Right cardiac atrium (tissue), 5 donors: ENCODE measurements around the gene IMMT. TPM values are rescaled to one million over a fixed set of nuclear protein-coding genes. Genes with fewer than 3 reads are reported as not detected.
"Not testable (repeated sequence)": the region's sequence is repeated elsewhere in the genome, so short reads cannot be mapped to it uniquely, and the experiment has no call there.

ENCODE experiments used
- ATAC-seq, 2 donors: fragments of 200-7000 bp; cut with Tn5 transposase; one replicate each; pipeline versions ENCODE4 v1.8.0 to v1.9.1; 2020; ENCODE audit warnings: moderate library complexity in 2 of 2, mild to moderate bottlenecking in 1 of 2
- DNase-seq, 3 donors: peaks; one replicate each; pipeline ENCODE4 v3.0.0-alpha.2; 2020
- H3K27ac ChIP-seq: one replicate; pipeline ENCODE4 v1.5.1; 2013; ENCODE audit warnings: mild to moderate bottlenecking, low read length, control low read depth, moderate library complexity
- H3K27me3 ChIP-seq: one replicate; pipeline ENCODE4 v1.6.1; 2013; ENCODE audit not compliant: control insufficient read depth, insufficient read depth
- H3K4me1 ChIP-seq: one replicate; pipeline ENCODE4 v1.6.1; 2013; ENCODE audit warnings: low read length; ENCODE audit not compliant: control insufficient read depth, insufficient read depth
- H3K4me3 ChIP-seq: one replicate; pipeline ENCODE4 v1.5.1; 2013; ENCODE audit warnings: low read length, control low read depth
- H3K9me3 ChIP-seq: one replicate; pipeline ENCODE4 v1.6.1; 2013; ENCODE audit warnings: low read length; ENCODE audit not compliant: control insufficient read depth
- WGBS: extraction: QIAGEN DNeasy Blood & Tissue Kit; methylation state at CpG from one replicate; pipeline ENCODE4 v1.1.7; 2013; 5-methylcytosine and 5-hydroxymethylcytosine counted together
- intact Hi-C, 4 donors: fragments of 100-400 bp; cut with DNase I; formaldehyde crosslinking; loops; one replicate each; pipeline versions ENCODE4 v1.11.0 to v1.14.0; 2022 to 2023
- polyA plus RNA-seq: library from polyadenylated mRNA; stranded (reverse); fragments of 200-250 nt; gene quantifications from one replicate; pipeline ENCODE4 v1.2.3, GENCODE V29; 2013
- total RNA-seq, 4 donors: library from RNA; stranded (reverse); fragmentation: NEBNext Ultra II Directional; extraction: Animal tissue kit (Norgen Biotek cat#: 25700); gene quantifications; one replicate each; pipeline ENCODE4 v1.2.1, GENCODE V29; 2021
- donor health status: healthy with polysubstance abuse.
- donor health status: DM: no; HTN: yes; CAD: no.
- donor health status: DM: no; HTN: no; CAD: no.
- donor health status: DM: no; HTN: yes; CAD: no; lungs with severe emphysema.
- donor health status: DM: yes; HTN: yes; CAD: no.

Gene IMMT
- total and polyA plus RNA-seq, 5 donors = 132 to 204 (median 199) TPM

DNA sequence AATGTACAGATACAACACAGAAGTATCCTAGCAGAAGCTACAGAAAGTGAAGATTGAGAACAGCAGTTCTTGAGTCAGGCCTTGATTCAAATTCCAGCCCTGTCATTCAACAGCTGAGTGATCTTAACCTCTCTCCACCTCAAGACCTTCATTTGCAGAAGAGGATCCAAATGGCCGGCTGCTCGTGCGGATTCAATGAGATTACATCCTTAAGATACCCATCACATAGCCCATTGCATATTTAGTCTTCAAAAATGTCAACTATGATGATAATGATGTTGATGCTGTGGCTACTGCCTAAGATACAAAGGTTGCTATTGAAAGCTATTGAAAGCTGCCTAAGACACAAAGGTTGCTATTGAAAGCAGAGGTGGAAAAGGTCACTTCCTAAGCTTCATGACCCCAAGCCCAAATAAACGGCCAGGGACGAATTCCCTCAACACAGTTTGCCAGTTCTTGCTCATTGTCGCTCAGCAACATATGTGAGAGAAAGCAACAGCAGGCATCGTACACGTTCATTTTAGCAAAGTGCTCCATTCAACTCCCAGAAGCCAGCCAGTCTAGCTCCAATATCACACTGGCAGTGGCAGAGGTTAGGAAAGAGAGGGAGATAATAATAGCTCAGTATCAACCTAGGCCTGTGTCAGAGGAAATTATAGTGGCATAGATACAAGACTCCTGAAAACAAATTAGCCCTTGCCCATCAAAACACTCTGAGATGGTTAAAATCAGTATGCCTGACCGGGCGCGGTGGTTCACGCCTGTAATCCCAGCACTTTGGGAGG lies 40.1 kb upstream of the IMMT start:
- 64% methylated on average over 12 of the region's 12 CpGs for WGBS
- H3K4me1 ChIP-seq = no peaks in the 10 kb centered on the region
- ATAC-seq = peak; percentile 61 to 81
- intact Hi-C loops = no loop called here
- no peaks in the 10 kb centered on the region for H3K27me3 ChIP-seq
- H3K27ac ChIP-seq = peak overlapping the region; percentile 69
- no peak overlapping the region for H3K4me3 ChIP-seq
- H3K9me3 ChIP-seq = no peaks in the 10 kb centered on the region
- no peak for DNase-seq

DNA sequence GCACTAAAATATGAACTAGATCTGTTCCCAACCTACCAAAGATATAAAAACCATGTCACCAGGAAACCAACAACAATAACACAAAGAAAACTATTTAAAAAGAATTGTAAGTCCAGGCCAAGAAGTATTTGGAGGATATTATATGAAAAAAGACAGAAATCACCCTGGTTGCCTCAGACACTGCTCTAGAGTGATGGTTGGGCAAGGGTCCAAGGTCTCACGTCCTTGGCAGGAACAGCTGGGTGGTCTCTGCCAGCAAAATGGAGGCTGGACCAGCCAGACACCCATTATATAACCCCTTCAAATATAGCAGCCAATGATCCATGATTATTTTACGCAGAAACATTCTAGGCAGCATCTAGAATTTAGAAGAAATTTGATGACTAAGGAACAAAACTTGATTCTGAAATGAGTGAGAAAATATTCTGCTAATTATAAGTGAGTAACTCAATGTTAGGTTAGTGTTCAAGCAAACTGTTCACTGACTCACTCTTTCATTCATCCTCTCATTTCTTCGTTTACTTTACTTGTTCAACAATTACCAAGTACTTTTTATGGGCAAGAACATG lies 39.4 kb upstream of the IMMT start:
- ATAC-seq (peak in 1 of 2 donors; percentile 18), DNase-seq (peak in 1 of 3 donors; percentile 62)
- intact Hi-C loops = no loop called here
- 39% methylated on average over 3 of the region's 3 CpGs for WGBS
- Histone ChIP-seq H3K9me3 (no peaks in the 10 kb centered on the region), H3K4me3 (no peak overlapping the region), H3K27me3 (no peaks in the 10 kb centered on the region), H3K27ac (no peak overlapping the region), H3K4me1 (no peaks in the 10 kb centered on the region)

DNA sequence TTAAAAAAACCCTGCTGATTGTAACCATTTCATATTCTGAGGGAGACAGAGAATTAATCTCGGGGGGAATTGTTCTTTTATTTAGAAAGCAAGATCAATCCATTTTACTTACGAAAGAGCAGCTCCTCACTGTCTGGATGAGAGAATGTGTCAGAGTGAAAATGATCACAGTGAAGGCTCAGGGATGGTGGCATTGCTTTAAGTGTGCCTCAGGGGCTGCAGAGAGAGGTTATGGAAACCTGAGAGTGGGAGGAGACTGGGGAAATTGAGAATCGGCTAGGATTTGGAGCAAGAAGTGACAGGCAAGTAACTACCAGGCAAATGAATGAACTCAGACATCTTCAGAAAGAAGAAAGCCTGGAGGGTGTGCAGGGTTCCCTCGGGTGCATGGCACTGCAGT lies 38.2 kb upstream of the IMMT start:
- ATAC-seq (no peak), DNase-seq (no peak)
- no peak overlapping the region for H3K4me3 ChIP-seq
- H3K27ac ChIP-seq = no peak overlapping the region
- intact Hi-C loops = no loop called here
- 70% methylated on average over 4 of the region's 4 CpGs for WGBS
- no peaks in the 10 kb centered on the region for H3K27me3 ChIP-seq
- no peaks in the 10 kb centered on the region for H3K4me1 ChIP-seq
- no peaks in the 10 kb centered on the region for H3K9me3 ChIP-seq

DNA sequence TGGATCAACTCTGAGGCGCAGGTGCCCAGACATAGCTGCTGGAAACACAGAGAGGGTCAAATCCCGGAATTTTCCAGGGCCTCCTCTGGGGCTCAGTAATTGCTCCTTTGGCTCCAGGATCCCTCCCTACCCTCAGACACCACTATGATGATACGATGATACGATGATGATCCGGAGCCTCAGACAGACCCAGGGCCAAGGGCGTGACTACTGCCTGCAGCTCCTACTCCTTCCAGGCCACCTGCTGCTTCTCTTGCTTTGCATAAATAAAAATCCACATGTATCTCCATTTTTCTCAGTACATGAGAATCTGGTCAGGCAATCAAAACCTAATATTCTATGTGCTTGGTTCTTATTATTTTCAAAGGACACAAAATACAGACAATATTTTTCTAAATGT lies 37.6 kb upstream of the IMMT start:
- H3K4me3 ChIP-seq = no peak overlapping the region
- WGBS = 92% methylated on average over 6 of the region's 6 CpGs
- no peaks in the 10 kb centered on the region for H3K9me3 ChIP-seq
- H3K27me3 ChIP-seq = no peaks in the 10 kb centered on the region
- H3K27ac ChIP-seq = no peak overlapping the region
- DNase-seq (no peak), ATAC-seq (no peak)
- H3K4me1 ChIP-seq = no peaks in the 10 kb centered on the region
- intact Hi-C loops = no loop called here

DNA sequence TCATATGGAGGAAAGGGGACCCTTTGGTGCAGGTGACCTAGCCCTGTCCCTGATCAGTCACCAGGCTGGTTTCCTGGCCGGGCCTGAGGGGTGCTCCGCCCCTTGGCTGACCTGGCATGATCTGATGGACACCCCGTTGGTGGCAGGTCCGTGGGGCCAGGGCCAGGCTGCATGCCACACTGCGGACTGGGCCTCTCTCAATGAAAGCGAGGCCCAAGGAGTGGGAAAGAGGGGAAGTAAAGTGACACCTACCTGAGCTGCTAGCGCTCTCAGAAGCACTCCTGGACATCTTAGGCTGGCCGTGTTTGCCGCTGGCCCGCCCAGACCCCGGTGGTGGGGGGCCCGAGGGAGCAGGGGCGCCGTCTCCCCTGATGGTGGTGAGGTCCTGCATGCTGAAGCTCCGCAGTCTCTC lies 37.1 kb upstream of the IMMT start:
- ATAC-seq = peak in 1 of 2 donors; percentile 8
- Histone ChIP-seq H3K27me3 (no peaks in the 10 kb centered on the region), H3K4me1 (no peaks in the 10 kb centered on the region), H3K9me3 (no peaks in the 10 kb centered on the region), H3K4me3 (no peak overlapping the region), H3K27ac (no peak overlapping the region)
- WGBS = 89% methylated on average over 15 of the region's 15 CpGs
- intact Hi-C loops = no loop called here
- no peak for DNase-seq

DNA sequence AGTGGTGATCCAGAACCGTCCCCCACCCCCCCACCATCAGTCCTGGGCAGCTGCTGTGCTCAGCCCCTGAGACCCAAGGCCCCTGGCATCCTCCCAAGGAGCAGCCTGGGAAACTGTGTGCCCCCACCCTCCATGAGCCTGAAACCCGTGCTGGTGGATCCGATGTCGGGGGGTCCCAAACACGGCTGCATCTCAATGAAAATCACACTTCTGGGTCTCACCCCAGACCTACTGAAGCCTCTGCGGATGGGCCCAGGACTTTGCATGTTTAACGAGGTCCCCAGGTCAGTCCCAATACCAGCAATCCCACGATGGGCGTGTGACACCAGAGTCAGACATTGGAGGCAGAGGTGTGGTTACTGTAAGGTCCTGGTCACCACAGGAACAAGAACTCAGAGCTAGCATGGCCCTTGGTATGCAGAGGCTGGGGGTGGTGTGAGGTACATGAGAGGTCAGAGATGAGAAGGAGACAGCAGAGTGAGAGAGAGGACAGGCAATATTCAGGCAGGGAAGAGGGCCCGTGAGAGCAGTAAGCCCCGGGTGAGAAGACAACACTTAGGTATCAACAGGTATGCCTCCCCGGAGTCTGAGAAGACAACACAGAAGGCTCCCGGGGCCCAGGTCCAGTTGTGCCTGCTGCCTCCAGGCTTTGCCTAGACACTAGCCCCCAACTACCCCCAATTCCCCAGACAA lies 36.6 kb upstream of the IMMT start:
- H3K9me3 ChIP-seq = no peaks in the 10 kb centered on the region
- 83% methylated on average over 13 of the region's 13 CpGs for WGBS
- no peak overlapping the region for H3K27ac ChIP-seq

DNA sequence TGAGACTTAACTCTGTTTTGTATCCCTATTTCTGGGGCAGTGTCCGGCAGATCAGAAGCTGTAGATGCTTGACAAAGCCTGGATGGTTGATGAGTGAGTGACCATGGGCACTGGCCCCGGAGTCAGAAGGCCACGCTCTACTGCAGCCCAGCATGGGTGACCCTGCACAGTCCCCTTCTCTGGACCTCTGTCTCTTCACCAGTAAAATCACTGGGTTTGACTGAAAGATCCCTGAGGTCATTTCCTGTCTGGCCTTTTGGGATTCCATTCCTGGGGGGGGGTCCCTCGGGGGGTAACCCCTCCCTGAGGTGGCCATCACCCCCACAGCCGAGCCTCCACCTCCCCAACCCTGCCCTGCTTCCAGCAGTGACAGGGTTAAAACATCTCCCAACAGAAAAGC lies 35.7 kb upstream of the IMMT start:
- 78% methylated on average over 5 of the region's 5 CpGs for WGBS

More for the DNA sequence above, 36.6 kb upstream of the IMMT start:
- intact Hi-C loops = no loop called here
- no peaks in the 10 kb centered on the region for H3K4me1 ChIP-seq
- H3K27me3 ChIP-seq = no peaks in the 10 kb centered on the region
- no peak overlapping the region for H3K4me3 ChIP-seq
- ATAC-seq = no peak
- peak in 1 of 3 donors; percentile 43 for DNase-seq

DNA sequence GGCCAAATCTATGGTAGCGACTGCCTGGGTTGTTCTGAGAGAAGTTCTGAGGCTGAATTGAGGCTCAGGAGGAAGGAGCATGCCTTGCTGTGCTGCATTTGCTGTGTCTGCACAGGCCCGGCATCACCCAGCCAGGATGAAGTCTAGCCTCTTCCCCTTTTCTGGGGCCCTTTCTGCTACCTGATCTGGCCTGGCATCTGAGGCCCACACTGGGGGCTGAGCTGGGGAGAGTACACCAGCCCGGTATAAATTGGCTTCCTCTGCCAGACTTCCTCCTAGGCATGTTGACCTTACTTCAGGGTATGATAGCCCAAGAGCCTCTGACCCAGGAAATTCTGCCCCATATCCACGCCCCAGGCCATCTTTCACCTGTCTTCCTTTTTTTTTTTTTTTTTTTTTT lies 34.0 kb upstream of the IMMT start:
- intact Hi-C loops = loop anchor here in 2 of 4 donors (10.0 kb wide), 3 partner anchors 66 to 216 kb away; partner anchors contain the start of gene KDM3A (in 1 of the 2)
- no peaks in the 10 kb centered on the region for H3K9me3 ChIP-seq
- H3K27me3 ChIP-seq = no peaks in the 10 kb centered on the region
- peaks cover 8% of the 10 kb centered on the region for H3K4me1 ChIP-seq
- H3K4me3 ChIP-seq = no peak overlapping the region
- DNase-seq (no peak), ATAC-seq (no peak)
- 79% methylated on average over 4 of the region's 4 CpGs for WGBS
- H3K27ac ChIP-seq = no peak overlapping the region

More for the DNA sequence above, 35.7 kb upstream of the IMMT start:
- no peaks in the 10 kb centered on the region for H3K9me3 ChIP-seq
- intact Hi-C loops = no loop called here
- no peak for DNase-seq
- no peak overlapping the region for H3K27ac ChIP-seq
- no peaks in the 10 kb centered on the region for H3K27me3 ChIP-seq
- H3K4me1 ChIP-seq = no peaks in the 10 kb centered on the region
- ATAC-seq = no peak
- H3K4me3 ChIP-seq = no peak overlapping the region

DNA sequence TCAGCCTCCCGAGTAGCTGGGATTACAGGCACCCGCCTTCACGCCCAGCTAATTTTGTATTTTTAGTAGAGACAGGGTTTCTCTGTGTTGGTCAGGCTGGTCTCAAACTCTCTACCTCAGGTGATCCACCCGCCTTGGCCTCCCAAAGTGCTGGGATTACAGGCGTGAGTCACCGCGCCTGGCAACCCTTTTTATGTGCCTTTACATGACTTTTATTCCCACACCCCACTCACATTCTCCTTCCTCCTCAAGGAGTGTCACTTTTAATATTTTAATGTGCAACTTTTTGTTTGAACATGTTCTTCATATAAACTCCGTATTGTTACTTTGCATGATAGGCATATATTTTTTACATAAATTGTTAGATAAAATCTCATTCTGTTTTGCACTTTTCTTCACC lies 33.3 kb upstream of the IMMT start:
- H3K4me1 ChIP-seq, H3K27ac ChIP-seq: not testable (repeated sequence)
- intact Hi-C loops = loop anchor here in 2 of 4 donors (10.0 kb wide), 3 partner anchors 66 to 216 kb away; partner anchors contain the start of gene KDM3A (in 1 of the 2)

DNA sequence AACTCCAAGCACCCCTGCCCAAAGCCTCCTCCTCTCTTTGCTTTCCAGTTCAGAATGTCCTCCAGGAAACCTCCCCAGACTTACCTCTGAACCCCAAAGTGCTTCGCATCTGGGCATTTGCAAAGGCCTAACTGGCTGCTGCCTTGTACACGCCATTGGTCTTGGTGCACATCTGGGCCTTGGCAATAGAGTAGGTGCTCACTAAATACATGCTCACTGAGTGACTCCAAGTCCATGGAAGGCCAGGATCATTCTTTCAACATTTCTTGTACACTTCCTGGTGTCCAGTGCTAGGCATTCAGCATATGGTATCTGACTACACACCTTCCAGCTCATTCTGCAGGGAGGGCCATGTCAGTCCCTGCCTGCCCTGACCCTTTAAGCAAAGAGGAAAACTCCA lies 32.4 kb upstream of the IMMT start:
- intact Hi-C loops = loop anchor here in 2 of 4 donors (10.0 kb wide), 3 partner anchors 67 to 217 kb away; partner anchors contain the start of gene KDM3A (in 1 of the 2)
- no peaks in the 10 kb centered on the region for H3K27me3 ChIP-seq
- no peak overlapping the region for H3K4me3 ChIP-seq
- H3K27ac ChIP-seq = no peak overlapping the region
- no peaks in the 10 kb centered on the region for H3K9me3 ChIP-seq
- WGBS = 89% methylated on average over 2 of the region's 2 CpGs
- no peak for DNase-seq
- peaks cover 16% of the 10 kb centered on the region for H3K4me1 ChIP-seq
- ATAC-seq = no peak

More for the DNA sequence above, 33.3 kb upstream of the IMMT start:
- WGBS = 94% methylated on average over 8 of the region's 8 CpGs
- H3K27me3 ChIP-seq, DNase-seq, ATAC-seq, H3K9me3 ChIP-seq, H3K4me3 ChIP-seq: not testable (repeated sequence)
